Measurements from ENCODE around the gene RIPPLY3. TPM values are rescaled to one million over a fixed set of nuclear protein-coding genes. Genes with fewer than 3 reads are reported as not detected.
A peak's percentile ranks its signal among the peaks of the same experiment; 100 is the strongest.
"Not testable (repeated sequence)": the region's sequence is repeated elsewhere in the genome, so short reads cannot be mapped to it uniquely, and the experiment has no call there.

RIPPLY3 gene
- total RNA-seq, 1 experiment from 2014 or later: not detected

- no peak for DNase-seq (ENCODE audit: low spot score)
These were observed 2.2 kb downstream of the RIPPLY3 start for GRCh38 chr21:37008724-37009123.

- peak; percentile 88 for DNase-seq (ENCODE audit: low spot score)
These were observed 3.3 kb downstream of the RIPPLY3 start for GRCh38 chr21:37009740-37010341.

GRCh38 chr21:37017951-37018679 is 11.6 kb downstream of the RIPPLY3 start:
- DNase-seq (ENCODE audit: low spot score): no peak

GRCh38 chr21:37026499-37026898 is 20.0 kb downstream of the RIPPLY3 start:
- no peak for DNase-seq (ENCODE audit: low spot score)

GRCh38 chr21:37028570-37028969 is 22.1 kb downstream of the RIPPLY3 start:
- DNase-seq (ENCODE audit: low spot score): no peak

GRCh38 chr21:37030864-37031263 is 24.4 kb downstream of the RIPPLY3 start:
- no peak for DNase-seq (ENCODE audit: low spot score)

GRCh38 chr21:37032293-37032692 is 25.8 kb downstream of the RIPPLY3 start:
- DNase-seq (ENCODE audit: low spot score): no peak

GRCh38 chr21:37032877-37033471 is 26.5 kb downstream of the RIPPLY3 start:
- DNase-seq (ENCODE audit: low spot score): peak; percentile 17

GRCh38 chr21:37034394-37034793 is 27.9 kb downstream of the RIPPLY3 start:
- not testable (repeated sequence) for DNase-seq (ENCODE audit: low spot score)

- no peak for DNase-seq (ENCODE audit: low spot score)
These were observed 29.7 kb downstream of the RIPPLY3 start for GRCh38 chr21:37036177-37036576.

- DNase-seq (ENCODE audit: low spot score): no peak
These were observed 33.0 kb downstream of the RIPPLY3 start for GRCh38 chr21:37039411-37040075.

GRCh38 chr21:37040212-37040611 is 33.7 kb downstream of the RIPPLY3 start:
- DNase-seq (ENCODE audit: low spot score): no peak

GRCh38 chr21:37041706-37042271 is 35.3 kb downstream of the RIPPLY3 start:
- DNase-seq (ENCODE audit: low spot score): no peak

- DNase-seq (ENCODE audit: low spot score): no peak
These were observed 37.3 kb downstream of the RIPPLY3 start for GRCh38 chr21:37043818-37044217.

- DNase-seq (ENCODE audit: low spot score): no peak
These were observed 38.1 kb downstream of the RIPPLY3 start for GRCh38 chr21:37044643-37045042.

GRCh38 chr21:37045149-37045548 is 38.6 kb downstream of the RIPPLY3 start:
- no peak for DNase-seq (ENCODE audit: low spot score)

- no peak for DNase-seq (ENCODE audit: low spot score)
These were observed 39.1 kb downstream of the RIPPLY3 start for GRCh38 chr21:37045556-37045955.

GRCh38 chr21:37047079-37047478 is 40.6 kb downstream of the RIPPLY3 start:
- peak; percentile 64 for DNase-seq (ENCODE audit: low spot score)

- not testable (repeated sequence) for DNase-seq (ENCODE audit: low spot score)
These were observed 43.2 kb downstream of the RIPPLY3 start for GRCh38 chr21:37049741-37050140.

GRCh38 chr21:37055271-37055855 is 48.9 kb downstream of the RIPPLY3 start:
- DNase-seq (ENCODE audit: low spot score): no peak

- no peak for DNase-seq (ENCODE audit: low spot score)
These were observed 51.1 kb downstream of the RIPPLY3 start for GRCh38 chr21:37057614-37058013.

- no peak for DNase-seq (ENCODE audit: low spot score)
These were observed 51.8 kb downstream of the RIPPLY3 start for GRCh38 chr21:37058261-37058660.
